ENCODE measurements around the gene BID.

The BID gene

GRCh38 chr22:17724678-17725499 lies 49.4 kb downstream of the BID start:
- TF ChIP-seq TAF1 (IDR thresholded peaks at IDR 0.05; ENCODE audit: borderline replicate concordance, insufficient read depth, low read length) (no peak), POLR2AphosphoS5 (IDR thresholded peaks at IDR 0.05; ENCODE audit: low read depth, low read length) (no peak), SIN3A (IDR thresholded peaks at IDR 0.05; ENCODE audit: borderline replicate concordance, insufficient read depth, low read length) (no peak), REST (IDR thresholded peaks at IDR 0.05; ENCODE audit: insufficient read depth in 1 of 2, low read depth in 2 of 2, low read length in 2 of 2) (no peak), FOXP2 (optimal IDR thresholded peaks at IDR 0.05; ENCODE audit: borderline replicate concordance, extremely low read depth, extremely low read length, insufficient read depth) (no peak)

- TF ChIP-seq REST (IDR thresholded peaks at IDR 0.05; ENCODE audit: insufficient read depth in 1 of 2, low read depth in 2 of 2, low read length in 2 of 2), result no peak
- TF ChIP-seq POLR2AphosphoS5 (IDR thresholded peaks at IDR 0.05; ENCODE audit: low read depth, low read length), result no peak
- no peak for TF ChIP-seq FOXP2 (optimal IDR thresholded peaks at IDR 0.05; ENCODE audit: borderline replicate concordance, extremely low read depth, extremely low read length, insufficient read depth)
- no peak for TF ChIP-seq TAF1 (IDR thresholded peaks at IDR 0.05; ENCODE audit: borderline replicate concordance, insufficient read depth, low read length)
- TF ChIP-seq SIN3A (IDR thresholded peaks at IDR 0.05; ENCODE audit: borderline replicate concordance, insufficient read depth, low read length), result no peak
These were observed 50.0 kb downstream of the BID start for GRCh38 chr22:17724241-17724640.

DNA sequence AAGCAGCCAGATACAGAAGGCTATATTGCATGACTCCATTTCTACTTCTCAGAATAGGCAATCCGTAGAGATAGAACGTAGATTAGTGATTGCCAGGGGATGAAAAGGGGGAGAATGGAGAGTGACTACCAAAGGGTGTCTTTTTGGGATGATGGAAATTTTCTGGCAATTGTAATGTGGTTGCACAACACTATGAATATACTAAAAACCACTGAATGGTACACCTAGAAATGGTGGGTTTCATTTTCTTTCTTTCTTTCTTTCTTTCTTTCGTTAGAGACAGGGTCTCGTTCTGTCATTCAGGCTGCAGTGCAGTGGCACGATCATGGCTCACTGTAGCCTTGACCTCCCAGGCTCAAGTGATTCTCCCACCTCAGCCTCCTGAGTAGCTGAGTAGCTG lies 54.4 kb downstream of the BID start:
- TF ChIP-seq FOXP2 (optimal IDR thresholded peaks at IDR 0.05; ENCODE audit: borderline replicate concordance, extremely low read depth, extremely low read length, insufficient read depth) (no peak), POLR2AphosphoS5 (IDR thresholded peaks at IDR 0.05; ENCODE audit: low read depth, low read length) (no peak), TAF1 (IDR thresholded peaks at IDR 0.05; ENCODE audit: borderline replicate concordance, insufficient read depth, low read length) (no peak), REST (IDR thresholded peaks at IDR 0.05; ENCODE audit: insufficient read depth in 1 of 2, low read depth in 2 of 2, low read length in 2 of 2) (no peak), SIN3A (IDR thresholded peaks at IDR 0.05; ENCODE audit: borderline replicate concordance, insufficient read depth, low read length) (no peak)

GRCh38 chr22:17717708-17718107 lies 56.6 kb downstream of the BID start:
- TF ChIP-seq REST (IDR thresholded peaks at IDR 0.05; ENCODE audit: insufficient read depth in 1 of 2, low read depth in 2 of 2, low read length in 2 of 2) (no peak), TAF1 (IDR thresholded peaks at IDR 0.05; ENCODE audit: borderline replicate concordance, insufficient read depth, low read length) (no peak), POLR2AphosphoS5 (IDR thresholded peaks at IDR 0.05; ENCODE audit: low read depth, low read length) (no peak), SIN3A (IDR thresholded peaks at IDR 0.05; ENCODE audit: borderline replicate concordance, insufficient read depth, low read length) (no peak), FOXP2 (optimal IDR thresholded peaks at IDR 0.05; ENCODE audit: borderline replicate concordance, extremely low read depth, extremely low read length, insufficient read depth) (no peak)
